Measurements from ENCODE around the gene CACNA1H.
A peak's percentile ranks its signal among the peaks of the same experiment; 100 is the strongest.

The CACNA1H gene

GRCh38 chr16:1143761-1144450 is 9.0 kb upstream of the CACNA1H start:
- H3K9me3 Mint-ChIP-seq: peaks cover 3% of the 10 kb centered on the region
- no peak for DNase-seq
- no peaks in the 10 kb centered on the region for H3K36me3 Mint-ChIP-seq (ENCODE audit: low read depth)
- H3K4me3 Mint-ChIP-seq: no peak overlapping the region
- no peaks in the 10 kb centered on the region for H3K4me1 Mint-ChIP-seq (ENCODE audit: low read depth)
- H3K27me3 Mint-ChIP-seq: peaks cover 6% of the 10 kb centered on the region
- H3K27ac Mint-ChIP-seq: no peak overlapping the region

- no peak overlapping the region for H3K4me3 Mint-ChIP-seq
- no peaks in the 10 kb centered on the region for H3K36me3 Mint-ChIP-seq (ENCODE audit: low read depth)
- H3K9me3 Mint-ChIP-seq: peaks cover 3% of the 10 kb centered on the region
- H3K27me3 Mint-ChIP-seq: peaks cover 6% of the 10 kb centered on the region
- no peaks in the 10 kb centered on the region for H3K4me1 Mint-ChIP-seq (ENCODE audit: low read depth)
- H3K27ac Mint-ChIP-seq: no peak overlapping the region
- no peak for DNase-seq
Measured at GRCh38 chr16:1144476-1145382, 8.2 kb upstream of the CACNA1H start.

- no peak overlapping the region for H3K4me3 Mint-ChIP-seq
- no peak for DNase-seq
- peaks cover under 1% of the 10 kb centered on the region for H3K4me1 Mint-ChIP-seq (ENCODE audit: low read depth)
- no peaks in the 10 kb centered on the region for H3K36me3 Mint-ChIP-seq (ENCODE audit: low read depth)
- H3K27ac Mint-ChIP-seq: no peak overlapping the region
- H3K9me3 Mint-ChIP-seq: peaks cover 3% of the 10 kb centered on the region
- no peaks in the 10 kb centered on the region for H3K27me3 Mint-ChIP-seq
Measured at GRCh38 chr16:1145383-1146100, 7.4 kb upstream of the CACNA1H start.

- peak; percentile 41 for DNase-seq
- H3K4me1 Mint-ChIP-seq (ENCODE audit: low read depth): peaks cover 4% of the 10 kb centered on the region
- H3K36me3 Mint-ChIP-seq (ENCODE audit: low read depth): no peaks in the 10 kb centered on the region
- H3K27ac Mint-ChIP-seq: no peak overlapping the region
- H3K4me3 Mint-ChIP-seq: no peak overlapping the region
- H3K9me3 Mint-ChIP-seq: peaks cover 3% of the 10 kb centered on the region
- peaks cover 1% of the 10 kb centered on the region for H3K27me3 Mint-ChIP-seq
Measured at GRCh38 chr16:1146409-1146808, 6.5 kb upstream of the CACNA1H start.

GRCh38 chr16:1147027-1147426 is 5.9 kb upstream of the CACNA1H start:
- Mint-ChIP-seq H3K4me3 (no peak overlapping the region), H3K27ac (no peak overlapping the region), H3K36me3 (ENCODE audit: low read depth) (no peaks in the 10 kb centered on the region), H3K9me3 (peaks cover 3% of the 10 kb centered on the region), H3K4me1 (ENCODE audit: low read depth) (peaks cover 4% of the 10 kb centered on the region), H3K27me3 (peaks cover 3% of the 10 kb centered on the region)
- no peak for DNase-seq

GRCh38 chr16:1149101-1149636 is 3.7 kb upstream of the CACNA1H start:
- H3K27ac Mint-ChIP-seq: no peak overlapping the region
- DNase-seq: no peak
- peaks cover 3% of the 10 kb centered on the region for H3K9me3 Mint-ChIP-seq
- no peak overlapping the region for H3K4me3 Mint-ChIP-seq
- peaks cover 3% of the 10 kb centered on the region for H3K27me3 Mint-ChIP-seq
- peaks cover 4% of the 10 kb centered on the region for H3K4me1 Mint-ChIP-seq (ENCODE audit: low read depth)
- H3K36me3 Mint-ChIP-seq (ENCODE audit: low read depth): no peaks in the 10 kb centered on the region

GRCh38 chr16:1150511-1150982 is 2.4 kb upstream of the CACNA1H start:
- Mint-ChIP-seq H3K9me3 (peaks cover 3% of the 10 kb centered on the region), H3K27ac (no peak overlapping the region), H3K36me3 (ENCODE audit: low read depth) (no peaks in the 10 kb centered on the region), H3K4me1 (ENCODE audit: low read depth) (peaks cover 6% of the 10 kb centered on the region), H3K4me3 (peak overlapping the region; percentile 13), H3K27me3 (peaks cover 11% of the 10 kb centered on the region)
- DNase-seq: peak; percentile 43

- Mint-ChIP-seq H3K27me3 (peaks cover 21% of the 10 kb centered on the region), H3K4me1 (ENCODE audit: low read depth) (peaks cover 6% of the 10 kb centered on the region), H3K4me3 (no peak overlapping the region), H3K9me3 (peaks cover 3% of the 10 kb centered on the region), H3K36me3 (ENCODE audit: low read depth) (no peaks in the 10 kb centered on the region), H3K27ac (no peak overlapping the region)
- DNase-seq: no peak
Measured at GRCh38 chr16:1151424-1152122, 1.3 kb upstream of the CACNA1H start.

GRCh38 chr16:1152123-1152638 is 725 bp upstream of the CACNA1H start:
- peaks cover 6% of the 10 kb centered on the region for H3K4me1 Mint-ChIP-seq (ENCODE audit: low read depth)
- H3K27me3 Mint-ChIP-seq: peaks cover 21% of the 10 kb centered on the region
- no peaks in the 10 kb centered on the region for H3K9me3 Mint-ChIP-seq
- H3K4me3 Mint-ChIP-seq: peak overlapping the region; percentile 51
- peak; percentile 63 for DNase-seq
- H3K36me3 Mint-ChIP-seq (ENCODE audit: low read depth): no peaks in the 10 kb centered on the region
- H3K27ac Mint-ChIP-seq: no peak overlapping the region

- Mint-ChIP-seq H3K27me3 (peaks cover 21% of the 10 kb centered on the region), H3K9me3 (no peaks in the 10 kb centered on the region), H3K4me1 (ENCODE audit: low read depth) (peaks cover 6% of the 10 kb centered on the region), H3K36me3 (ENCODE audit: low read depth) (no peaks in the 10 kb centered on the region), H3K4me3 (no peak overlapping the region), H3K27ac (no peak overlapping the region)
- DNase-seq: peak; percentile 35
Measured at GRCh38 chr16:1153480-1154160, 714 bp downstream of the CACNA1H start.

GRCh38 chr16:1154291-1154886 is 1.5 kb downstream of the CACNA1H start:
- Mint-ChIP-seq H3K36me3 (ENCODE audit: low read depth) (no peaks in the 10 kb centered on the region), H3K27ac (no peak overlapping the region), H3K27me3 (peaks cover 27% of the 10 kb centered on the region), H3K4me1 (ENCODE audit: low read depth) (peaks cover 6% of the 10 kb centered on the region), H3K4me3 (no peak overlapping the region), H3K9me3 (no peaks in the 10 kb centered on the region)
- no peak for DNase-seq

- Mint-ChIP-seq H3K36me3 (ENCODE audit: low read depth) (no peaks in the 10 kb centered on the region), H3K27ac (no peak overlapping the region), H3K4me1 (ENCODE audit: low read depth) (peaks cover 6% of the 10 kb centered on the region), H3K27me3 (peaks cover 31% of the 10 kb centered on the region), H3K4me3 (no peak overlapping the region), H3K9me3 (no peaks in the 10 kb centered on the region)
- DNase-seq: no peak
Measured at GRCh38 chr16:1154887-1155331, 2.0 kb downstream of the CACNA1H start.
